ACHN (cell line): ENCODE data around the gene NHLRC1.

Experiments used
- DNase-seq: peaks from one replicate; pipeline ENCODE4 v3.0.0-alpha.2; 2015
- in situ Hi-C: cut with HindIII; loops from 2 replicates; pipeline ENCODE4 v1.10.0; 2017; ENCODE audit warnings: low sequenced_read_pairs, low pct_ligation_motif_present, low pct_unique_long_range_greater_than_20kb

The NHLRC1 gene

DNA sequence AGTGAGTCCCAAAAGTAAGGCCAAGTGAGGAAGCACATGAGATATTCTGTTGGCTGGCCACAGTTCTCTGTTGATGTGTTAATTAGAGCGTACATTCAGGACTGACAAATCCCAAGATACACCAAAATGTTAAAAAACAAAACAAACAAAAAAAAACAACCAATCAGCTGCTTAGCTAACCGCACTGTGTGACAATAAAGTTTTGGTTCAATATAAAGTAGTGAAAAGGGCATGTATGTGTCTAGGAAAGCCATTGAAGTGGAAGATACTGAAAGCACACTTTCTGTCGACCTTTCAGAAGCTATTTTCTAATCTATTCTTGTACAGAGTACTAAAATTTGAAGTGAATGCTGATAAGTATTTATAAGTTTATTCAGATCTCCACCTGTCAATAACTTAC lies 26.1 kb downstream of the NHLRC1 start:
- in situ Hi-C loops = no loop called here
- DNase-seq = no peak

DNA sequence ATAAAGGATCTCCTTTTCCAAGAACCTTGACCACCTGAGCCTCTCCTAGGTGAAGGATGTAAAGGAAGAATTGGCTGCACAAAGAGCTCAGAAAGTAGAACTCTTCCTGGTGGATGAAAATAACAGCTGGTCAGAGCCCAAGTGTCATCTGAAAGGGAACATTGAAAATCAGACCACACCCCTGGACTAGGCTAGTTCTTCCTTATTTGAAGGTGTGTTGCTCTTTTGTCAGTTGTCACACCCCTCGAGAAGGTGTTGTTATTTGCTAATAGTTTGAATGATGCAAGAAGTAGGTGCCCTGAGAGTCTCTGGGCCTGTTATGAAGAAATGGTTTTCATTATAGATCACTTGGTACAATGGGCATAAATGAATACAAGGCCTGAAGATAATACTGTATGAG lies 31.1 kb downstream of the NHLRC1 start:
- in situ Hi-C loops = no loop called here

DNA sequence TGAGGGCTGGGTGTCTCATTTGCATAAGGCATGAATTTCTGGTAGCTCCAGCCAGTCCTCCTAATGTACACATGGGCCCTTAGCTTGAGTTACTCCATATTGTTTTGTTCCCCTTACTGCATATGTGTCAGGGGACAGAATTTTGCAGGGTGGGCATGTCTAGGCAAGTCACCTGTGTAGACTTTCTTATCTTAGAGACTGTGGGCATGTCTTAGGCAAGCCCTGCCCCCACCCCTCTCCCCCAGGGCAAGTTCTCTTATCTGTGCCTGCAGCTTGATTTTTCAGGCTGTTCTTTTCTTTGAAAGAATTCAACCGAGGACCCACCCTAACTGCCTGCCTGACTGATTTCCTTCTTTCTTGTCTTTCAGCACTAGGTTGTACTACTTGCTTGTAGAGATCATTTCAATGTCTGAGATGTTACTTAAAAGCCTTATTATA lies 32.1 kb downstream of the NHLRC1 start:
- in situ Hi-C loops = no loop called here
- no peak for DNase-seq

More for the DNA sequence above, 31.1 kb downstream of the NHLRC1 start:
- no peak for DNase-seq

DNA sequence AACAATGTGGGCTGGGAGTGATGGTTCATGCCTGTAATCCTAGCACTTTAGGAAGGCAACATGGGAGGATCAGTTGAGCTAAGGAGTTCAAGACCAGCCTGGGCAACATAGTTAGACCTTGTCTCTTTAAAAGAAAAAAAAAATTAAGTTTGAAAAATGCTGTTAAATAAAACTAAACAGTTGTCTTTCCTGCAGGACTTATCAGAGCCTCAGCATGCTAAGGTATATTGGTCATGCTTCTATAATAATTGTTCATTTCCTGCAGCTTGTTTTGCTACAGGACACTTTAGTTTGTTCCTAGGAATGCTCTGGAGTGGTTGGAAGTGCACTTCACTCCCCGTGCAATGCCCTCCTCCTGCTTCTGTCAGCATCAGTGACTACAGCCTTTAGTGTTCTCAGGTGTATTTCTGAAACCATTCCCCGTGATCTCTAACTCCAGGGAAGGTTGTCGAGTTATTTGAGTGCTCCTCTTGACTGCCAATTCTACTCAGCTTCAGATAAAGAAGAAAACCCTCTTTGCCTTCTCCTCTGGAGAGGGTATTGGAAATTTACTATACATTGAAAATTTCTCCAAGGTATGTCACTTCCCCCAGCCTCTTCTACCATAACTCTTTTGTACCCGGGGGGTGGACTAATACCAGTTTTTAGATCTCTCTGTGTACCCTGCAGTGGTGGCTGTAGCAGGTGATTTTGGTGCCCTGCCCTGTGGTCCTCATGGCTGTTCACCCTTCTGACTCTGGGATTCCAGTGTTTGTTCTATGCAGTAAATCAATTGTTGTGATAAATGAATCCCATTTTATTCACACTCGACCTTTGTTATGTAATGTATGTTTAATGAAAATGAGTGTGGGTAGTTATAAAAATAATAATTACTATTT lies 33.8 kb downstream of the NHLRC1 start:
- in situ Hi-C loops = no loop called here
- no peak for DNase-seq

DNA sequence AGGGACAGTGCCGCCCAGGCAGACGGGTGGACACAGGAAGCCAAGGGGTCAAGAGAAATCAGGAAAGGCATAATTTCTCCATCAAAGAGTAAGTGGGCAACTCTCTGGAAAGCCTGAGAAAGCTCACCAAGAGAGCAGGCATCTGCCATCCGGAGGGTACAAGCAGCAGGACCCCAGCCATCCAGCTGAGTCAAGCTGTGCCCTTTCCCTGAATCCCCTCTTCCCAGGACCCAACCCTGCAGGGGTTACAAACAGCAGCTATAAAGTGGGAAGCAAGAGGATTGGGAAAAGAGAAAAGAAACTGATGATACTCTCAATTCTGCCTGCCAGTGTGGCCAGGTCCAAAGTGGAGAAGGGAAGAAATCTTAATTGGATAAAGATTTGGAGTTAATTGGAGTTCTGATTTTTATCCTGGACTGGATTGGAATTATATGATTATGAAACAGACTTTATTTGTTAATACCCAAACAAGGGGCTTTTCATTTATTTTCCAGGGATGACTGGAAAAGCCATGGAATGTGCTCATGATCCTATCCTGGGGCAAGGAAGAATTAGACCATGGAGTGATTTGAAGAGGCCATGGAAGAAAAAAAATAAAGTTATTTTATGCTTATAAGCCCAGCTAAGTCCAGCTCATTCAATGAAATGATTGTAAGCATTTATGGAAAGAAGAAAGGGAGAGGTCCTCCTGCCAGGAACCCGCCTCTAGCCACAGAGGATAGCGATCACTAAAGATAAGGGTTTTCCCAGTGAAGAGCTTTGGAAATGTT lies 34.9 kb downstream of the NHLRC1 start:
- in situ Hi-C loops = no loop called here
- DNase-seq = no peak

DNA sequence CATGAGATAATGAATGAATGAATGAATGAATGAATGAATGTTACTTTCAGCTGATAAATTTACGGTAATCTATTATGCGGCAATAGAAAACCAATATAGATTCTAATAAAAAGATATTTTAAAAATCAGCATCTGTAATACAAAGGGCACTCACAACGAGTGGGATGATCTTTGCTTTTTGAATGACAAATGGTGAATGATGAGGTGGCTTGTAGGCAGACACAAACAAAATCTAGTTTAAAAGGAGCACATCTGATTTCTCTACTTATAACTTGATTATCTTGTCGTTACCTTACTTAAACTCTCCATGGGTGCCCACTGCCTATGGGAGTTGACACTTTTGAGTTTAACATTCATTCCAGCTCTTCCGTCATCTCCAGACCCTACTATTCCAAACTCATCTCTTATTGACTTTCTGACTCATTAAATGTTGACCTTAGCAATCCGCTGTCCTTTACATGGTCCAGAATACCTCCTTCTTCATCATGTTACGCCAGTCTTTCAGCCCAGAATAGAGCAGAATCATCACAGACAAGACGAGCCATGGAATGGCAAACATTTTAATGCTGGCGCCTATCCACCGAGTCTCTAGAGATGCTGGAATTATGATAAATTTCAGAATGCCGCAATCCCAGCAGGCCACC lies 41.3 kb downstream of the NHLRC1 start:
- no peak for DNase-seq
- in situ Hi-C loops = no loop called here

DNA sequence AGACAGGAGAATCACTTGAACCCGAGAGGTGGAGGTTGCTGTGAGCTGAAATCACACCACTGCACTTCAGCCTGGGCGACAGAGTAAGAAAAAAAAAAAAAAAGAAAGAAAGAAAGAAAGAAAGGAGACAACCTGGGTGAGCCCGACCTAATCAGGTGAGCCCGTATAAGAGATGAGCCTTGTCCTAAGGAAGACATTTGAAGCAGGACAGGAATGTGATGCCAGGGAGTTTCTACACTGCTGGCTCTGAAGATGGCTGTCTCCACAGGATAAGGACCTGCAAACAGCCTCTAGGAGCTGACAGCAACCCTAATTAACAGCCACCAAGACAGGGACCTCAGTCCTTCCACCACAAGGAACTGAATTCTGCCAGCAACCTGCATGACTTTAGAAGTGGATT lies 41.9 kb downstream of the NHLRC1 start:
- in situ Hi-C loops = no loop called here

DNA sequence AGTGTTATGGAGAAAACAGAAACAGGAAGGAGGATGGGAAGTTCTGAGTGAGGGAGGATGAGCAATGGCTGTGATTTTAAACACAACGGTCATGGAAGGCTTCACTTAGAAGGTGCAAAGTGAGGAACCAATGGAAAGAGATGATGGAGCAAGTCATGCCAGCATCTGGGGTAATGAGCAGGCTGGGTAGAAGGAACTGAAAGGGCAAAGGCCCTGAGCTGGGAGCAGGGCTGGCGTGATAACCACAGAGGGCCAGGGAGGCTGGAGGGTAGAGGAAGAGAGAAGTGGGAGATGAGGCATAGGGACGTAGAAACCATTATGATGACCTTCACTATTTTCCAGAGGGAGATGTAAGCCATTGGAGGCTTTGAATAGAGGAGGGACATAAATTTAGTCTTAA lies 43.6 kb downstream of the NHLRC1 start:
- DNase-seq = no peak
- in situ Hi-C loops = no loop called here

More for the DNA sequence above, 41.9 kb downstream of the NHLRC1 start:
- DNase-seq = no peak

DNA sequence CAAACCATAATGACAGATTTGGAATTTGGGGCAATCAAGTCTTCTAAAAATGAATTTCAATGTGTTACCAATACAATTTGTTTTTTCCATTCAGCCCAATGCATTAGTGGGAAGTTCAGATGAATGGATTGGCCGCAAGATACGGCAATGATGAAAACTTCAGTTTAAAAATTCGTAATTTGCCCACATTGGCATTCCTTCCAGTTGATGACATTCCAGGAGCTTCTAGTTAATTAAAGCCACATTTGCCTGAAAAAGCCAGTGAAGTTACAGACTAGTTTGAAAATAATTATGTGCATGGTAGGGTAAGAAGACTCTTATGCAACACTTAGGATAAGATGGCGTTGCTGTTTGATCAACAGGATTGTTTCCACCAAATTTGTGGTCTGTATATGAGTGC lies 46.2 kb downstream of the NHLRC1 start:
- DNase-seq = no peak
- in situ Hi-C loops = no loop called here

DNA sequence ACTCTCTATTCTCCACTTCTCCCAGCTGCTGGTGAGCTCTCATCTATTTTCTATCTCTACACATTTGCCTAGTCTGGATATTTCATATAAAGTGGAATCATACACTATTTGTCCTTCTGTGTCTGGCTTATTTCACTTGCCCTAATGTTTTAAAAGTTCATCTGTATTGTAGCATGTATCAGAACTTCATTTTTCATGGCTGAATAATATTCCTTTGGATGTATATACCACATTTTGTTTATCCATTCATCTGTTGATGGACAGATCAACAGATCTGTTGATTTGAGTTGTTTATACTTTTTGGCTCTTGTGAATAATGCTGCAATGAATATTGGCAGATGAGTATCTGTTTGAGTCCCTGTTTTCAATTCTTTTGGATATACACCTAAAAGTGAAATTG lies 49.6 kb downstream of the NHLRC1 start:
- no peak for DNase-seq
- in situ Hi-C loops = no loop called here

DNA sequence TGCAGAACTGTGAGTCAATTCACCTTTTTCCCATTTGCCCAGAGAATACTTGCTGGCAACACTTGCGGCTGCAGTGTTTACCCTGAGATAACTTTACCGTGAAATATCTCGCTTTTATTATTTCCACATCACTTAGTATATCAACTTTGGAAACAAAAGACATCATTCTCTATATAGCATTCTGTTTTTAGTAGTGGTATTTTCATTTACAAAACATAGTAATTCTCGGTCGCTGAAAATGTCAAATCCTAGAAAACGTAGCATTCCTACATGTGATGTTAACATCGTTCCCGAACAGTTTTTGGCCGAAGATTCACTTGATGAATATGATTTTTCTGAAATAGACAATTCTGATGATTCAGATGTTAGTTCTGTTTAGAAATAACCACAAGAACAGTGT lies 52.0 kb downstream of the NHLRC1 start:
- no peak for DNase-seq
- in situ Hi-C loops = no loop called here
